Adipocyte (in vitro differentiated cells): ENCODE data around the gene CCR6.
"Not testable (repeated sequence)": the region's sequence is repeated elsewhere in the genome, so short reads cannot be mapped to it uniquely, and the experiment has no call there.

Experiments used
- DNase-seq: peaks from one replicate; pipeline ENCODE4 v3.0.0-alpha.2; 2015; ENCODE audit warnings: low read depth
- H3K27me3 ChIP-seq: replicated peaks from 2 replicates; pipeline ENCODE4 v1.7.0; 2013; ENCODE audit warnings: mild to moderate bottlenecking, low read length, moderate library complexity; ENCODE audit not compliant: control insufficient read depth, insufficient read depth
- H3K36me3 ChIP-seq: 2 replicates; pipeline ENCODE4 v1.7.0; 2013; ENCODE audit warnings: low read length, mild to moderate bottlenecking, moderate library complexity; ENCODE audit not compliant: control insufficient read depth, insufficient read depth, severe bottlenecking
- H3K4me1 ChIP-seq: 2 replicates; pipeline ENCODE4 v1.7.0; 2013; ENCODE audit warnings: mild to moderate bottlenecking, low read length, moderate library complexity; ENCODE audit not compliant: control insufficient read depth, insufficient read depth
- H3K4me3 ChIP-seq: 2 replicates; pipeline ENCODE4 v1.7.0; 2013; ENCODE audit warnings: mild to moderate bottlenecking, low read length, moderate library complexity
- H3K9ac ChIP-seq: 2 replicates; pipeline ENCODE4 v1.7.0; 2013; ENCODE audit warnings: mild to moderate bottlenecking, low read length, moderate library complexity
- H3K9me3 ChIP-seq: 2 replicates; pipeline ENCODE4 v1.7.0; 2013; ENCODE audit warnings: mild to moderate bottlenecking, low read length, moderate library complexity; ENCODE audit not compliant: control insufficient read depth

CCR6 gene

DNA sequence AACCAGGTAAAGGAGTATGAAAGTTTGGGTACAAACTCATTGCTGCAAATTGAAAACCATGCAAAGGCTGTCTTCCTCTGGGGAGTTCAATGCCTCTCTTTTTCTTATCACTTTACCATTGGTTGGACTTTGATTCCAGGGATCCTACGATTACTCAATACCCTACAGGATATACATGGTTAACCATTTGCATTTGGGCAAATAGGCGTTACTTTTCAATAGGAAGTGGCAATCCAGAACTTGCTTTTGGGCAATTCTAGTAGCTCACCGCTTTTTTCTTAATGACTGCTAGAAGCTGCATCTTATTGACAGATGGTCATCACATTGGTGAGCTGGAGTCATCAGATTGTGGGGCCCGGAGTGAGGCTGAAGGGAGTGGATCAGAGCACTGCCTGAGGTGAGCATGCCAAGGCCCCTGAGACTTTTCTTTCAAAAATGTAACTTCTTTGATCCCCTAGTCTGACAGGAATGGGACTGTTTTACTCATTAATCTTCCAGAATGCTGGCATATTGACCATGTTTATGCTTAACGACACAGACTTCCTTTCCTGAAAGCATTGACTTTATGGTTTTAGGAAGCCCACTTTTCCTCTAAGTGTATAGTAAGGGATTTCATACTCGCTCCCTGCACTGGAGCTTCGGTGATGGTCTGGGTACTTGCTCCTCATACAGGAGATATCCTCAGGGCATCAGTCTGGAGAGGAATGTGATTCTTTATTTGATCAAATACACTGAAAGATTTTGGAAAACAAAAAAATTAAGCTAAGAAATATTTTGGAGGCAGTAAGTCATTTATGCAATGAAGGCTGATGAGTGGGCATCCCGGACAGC, at the start of gene CCR6:
TSS of gene CCR6 (plus strand) at position 270 of the 831 bp plus-strand sequence. CDS start 13,039 bp downstream, outside the sequence.
- H3K4me3 ChIP-seq, result no peak within 1 kb of the TSS
- no peaks in the 10 kb centered on the region for H3K4me1 ChIP-seq
- peaks cover 2% of the 10 kb centered on the region for H3K9me3 ChIP-seq
- no peaks in the 10 kb centered on the region for H3K36me3 ChIP-seq
- H3K9ac ChIP-seq, result no peak within 1 kb of the TSS
- H3K27me3 ChIP-seq, result no peaks in the 10 kb centered on the region
- DNase-seq, result no peak

GRCh38 chr6:167073679-167074274, 49.1 kb upstream of the CCR6 start:
- Histone ChIP-seq H3K9ac (no peak overlapping the region), H3K36me3 (no peaks in the 10 kb centered on the region), H3K4me1 (no peaks in the 10 kb centered on the region), H3K4me3 (no peak overlapping the region), H3K9me3 (peaks cover 18% of the 10 kb centered on the region), H3K27me3 (no peaks in the 10 kb centered on the region)
- DNase-seq, result no peak

- Histone ChIP-seq H3K9me3 (peaks cover 11% of the 10 kb centered on the region), H3K4me1 (no peaks in the 10 kb centered on the region), H3K27me3 (no peaks in the 10 kb centered on the region), H3K4me3 (no peak overlapping the region), H3K9ac (no peak overlapping the region), H3K36me3 (no peaks in the 10 kb centered on the region)
- DNase-seq, result no peak
Observed at GRCh38 chr6:167077241-167077932, 45.5 kb upstream of the CCR6 start.

- Histone ChIP-seq H3K27me3 (no peaks in the 10 kb centered on the region), H3K36me3 (no peaks in the 10 kb centered on the region), H3K9ac (no peak overlapping the region), H3K9me3 (peaks cover 3% of the 10 kb centered on the region), H3K4me1 (no peaks in the 10 kb centered on the region), H3K4me3 (no peak overlapping the region)
- DNase-seq, result no peak
Observed at GRCh38 chr6:167078745-167079144, 44.2 kb upstream of the CCR6 start.

- Histone ChIP-seq H3K9ac (no peak overlapping the region), H3K4me1 (no peaks in the 10 kb centered on the region), H3K27me3 (no peaks in the 10 kb centered on the region), H3K9me3 (peaks cover 3% of the 10 kb centered on the region), H3K4me3 (no peak overlapping the region), H3K36me3 (no peaks in the 10 kb centered on the region)
- DNase-seq, result no peak
Observed at GRCh38 chr6:167079853-167080297, 43.0 kb upstream of the CCR6 start.

DNA sequence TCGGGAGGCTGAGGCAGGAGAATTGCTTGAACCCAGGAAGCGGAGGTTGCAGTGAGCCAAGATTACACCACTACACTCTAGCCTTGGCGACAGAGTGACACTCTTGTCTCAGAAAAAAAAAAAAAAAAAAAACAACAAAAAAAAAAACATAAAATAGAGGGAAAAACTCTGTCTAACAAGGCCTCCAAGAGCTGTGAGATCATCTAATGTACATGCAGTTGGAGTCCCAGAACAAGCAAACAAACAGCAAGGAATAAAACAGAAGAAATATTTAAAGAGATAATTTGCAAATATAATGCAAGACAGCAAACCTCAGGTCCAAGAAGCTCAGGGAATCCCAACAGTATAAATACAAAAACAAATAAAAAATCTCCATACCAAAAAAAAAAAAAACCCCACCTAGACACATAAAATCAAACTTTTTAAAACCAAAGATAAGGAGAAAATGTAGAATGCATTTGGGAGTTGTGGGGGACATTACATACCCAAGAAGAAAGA, 35.0 kb upstream of the CCR6 start:
- no peak for DNase-seq
- H3K9ac ChIP-seq, result no peak overlapping the region
- no peak overlapping the region for H3K4me3 ChIP-seq
- H3K27me3 ChIP-seq, result no peaks in the 10 kb centered on the region
- H3K4me1 ChIP-seq, result no peaks in the 10 kb centered on the region
- H3K36me3 ChIP-seq, result no peaks in the 10 kb centered on the region
- H3K9me3 ChIP-seq, result peaks cover 10% of the 10 kb centered on the region

- not testable (repeated sequence) for DNase-seq, H3K27me3 ChIP-seq, H3K9ac ChIP-seq, H3K4me1 ChIP-seq, H3K36me3 ChIP-seq, H3K4me3 ChIP-seq
- H3K9me3 ChIP-seq, result peaks cover 10% of the 10 kb centered on the region
Observed at GRCh38 chr6:167088741-167089140, 34.2 kb upstream of the CCR6 start.

DNA sequence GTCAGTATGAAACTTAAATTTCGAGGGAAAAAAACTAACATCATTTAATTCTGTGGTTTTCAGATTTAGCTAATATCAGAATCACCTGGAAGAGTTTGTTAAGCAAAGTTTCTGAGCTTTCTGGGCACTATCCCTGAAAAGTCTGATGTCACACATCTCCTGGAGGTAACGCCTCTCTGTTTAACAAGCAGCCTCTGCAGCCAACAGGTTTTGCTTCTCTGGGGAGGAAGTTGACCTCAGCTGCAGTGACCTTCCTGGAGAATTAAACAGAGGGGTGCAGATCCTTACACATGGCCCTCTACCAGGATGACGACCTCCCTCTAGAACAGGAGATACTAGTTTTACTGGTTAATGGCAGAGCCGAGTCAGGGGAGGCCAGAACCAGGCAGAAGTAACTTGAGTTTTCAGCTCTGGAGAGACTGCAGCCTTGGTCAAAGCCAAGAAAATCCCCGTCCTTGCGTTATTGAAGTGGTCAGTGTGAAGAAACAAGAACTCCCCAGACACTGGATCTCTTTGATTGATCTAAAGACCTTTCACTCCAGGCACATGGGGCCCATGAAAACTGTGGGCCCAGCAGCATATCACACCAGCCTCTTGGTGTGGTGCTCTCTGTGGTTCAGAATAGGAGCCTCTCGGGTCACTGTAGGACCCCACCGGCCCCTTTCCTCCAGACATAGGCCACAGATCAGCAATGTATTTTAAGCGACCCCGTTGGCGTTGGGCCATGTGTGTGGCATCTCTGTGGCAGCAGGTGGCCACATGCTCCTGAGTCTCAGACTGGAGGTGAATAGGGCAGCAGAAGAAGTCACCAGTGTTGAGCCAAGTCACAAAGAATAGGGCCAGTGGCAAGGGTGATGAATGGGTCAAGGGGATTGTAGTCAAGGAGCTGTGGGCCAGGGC, 33.4 kb upstream of the CCR6 start:
- no peak for DNase-seq
- H3K9me3 ChIP-seq, result peaks cover 10% of the 10 kb centered on the region
- no peaks in the 10 kb centered on the region for H3K27me3 ChIP-seq
- no peak overlapping the region for H3K9ac ChIP-seq
- no peak overlapping the region for H3K4me3 ChIP-seq
- H3K36me3 ChIP-seq, result no peaks in the 10 kb centered on the region
- H3K4me1 ChIP-seq, result no peaks in the 10 kb centered on the region

GRCh38 chr6:167090171-167090570, 32.7 kb upstream of the CCR6 start:
- H3K27me3 ChIP-seq, result no peaks in the 10 kb centered on the region
- H3K4me3 ChIP-seq, result no peak overlapping the region
- peaks cover 10% of the 10 kb centered on the region for H3K9me3 ChIP-seq
- H3K36me3 ChIP-seq, result no peaks in the 10 kb centered on the region
- no peak for DNase-seq
- no peak overlapping the region for H3K9ac ChIP-seq
- H3K4me1 ChIP-seq, result no peaks in the 10 kb centered on the region

- Histone ChIP-seq H3K4me3 (no peak overlapping the region), H3K27me3 (no peaks in the 10 kb centered on the region), H3K36me3 (no peaks in the 10 kb centered on the region), H3K9ac (no peak overlapping the region), H3K9me3 (peaks cover 10% of the 10 kb centered on the region), H3K4me1 (no peaks in the 10 kb centered on the region)
- no peak for DNase-seq
Observed at GRCh38 chr6:167091026-167091804, 31.7 kb upstream of the CCR6 start.
